ENCODE results near the gene CFAP65.

- no peak for TF ChIP-seq CTCF (optimal IDR thresholded peaks at IDR 0.05 in 1 of 3, IDR thresholded peaks at IDR 0.05 in 1 of 3, conservative IDR thresholded peaks at IDR 0.05 in 1 of 3; ENCODE audit: extremely low read depth in 1 of 3, insufficient read depth in 2 of 3, low read length in 3 of 3)
- TF ChIP-seq EZH2 (IDR thresholded peaks at IDR 0.05; ENCODE audit: low read length): no peak
Measured at GRCh38 chr2:218957671-218958070, 83.6 kb downstream of the CFAP65 start.

Measured in keratinocyte (primary cell).